ENCODE results near the gene FAM217B. TPM values are rescaled to one million over a fixed set of nuclear protein-coding genes. Genes with fewer than 3 reads are reported as not detected.
A peak's percentile ranks its signal among the peaks of the same experiment; 100 is the strongest.

The FAM217B gene
- total RNA-seq, 1 donor from 2014 or later, result 11.4 TPM

DNA sequence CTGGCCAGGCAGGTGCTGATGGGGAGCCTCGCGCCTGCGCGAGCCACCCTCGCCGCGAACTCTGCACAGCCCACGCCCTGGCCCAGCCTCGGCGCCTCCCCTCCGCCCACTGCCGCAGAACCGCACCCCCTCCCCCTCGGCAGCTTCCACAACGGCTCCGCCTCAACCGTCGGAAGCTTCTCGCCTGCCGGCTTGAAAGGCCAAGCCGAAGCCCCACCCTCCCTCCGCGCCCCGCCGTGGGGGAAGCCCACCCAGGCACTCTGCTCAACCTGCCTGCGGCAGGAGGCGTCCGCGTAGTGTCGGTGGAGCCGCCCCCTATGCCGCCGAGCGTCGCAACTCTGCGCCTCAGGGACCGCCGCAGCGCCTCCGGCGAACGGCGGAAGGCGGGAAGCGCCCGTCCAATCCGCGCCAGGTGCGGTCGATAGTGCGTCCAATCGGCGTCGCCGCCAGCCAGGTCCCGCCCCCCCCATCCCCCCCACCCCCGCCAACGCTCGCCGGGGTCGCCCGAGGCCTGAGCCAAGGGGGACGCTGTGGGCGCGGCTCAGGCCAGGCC, 6.8 kb upstream of the FAM217B start, which contains the start of gene SYCP2:
Gene SYCP2 (minus strand): TSS at position 342 of the 553 bp plus-strand sequence. CDS start 11,224 bp downstream, outside the sequence.
- Mint-ChIP-seq H3K27me3 (ENCODE audit: unreplicated experiment) (peaks cover 6% of the 10 kb centered on the region), H3K4me3 (ENCODE audit: unreplicated experiment) (peak within 1 kb of the TSS; percentile 81), H3K36me3 (ENCODE audit: low read depth, unreplicated experiment) (no peaks in the 10 kb centered on the region), H3K9me3 (ENCODE audit: unreplicated experiment) (no peaks in the 10 kb centered on the region), H3K4me1 (ENCODE audit: unreplicated experiment) (peaks cover 4% of the 10 kb centered on the region), H3K27ac (ENCODE audit: unreplicated experiment) (no peak within 1 kb of the TSS)
- TF ChIP-seq, protein P1, sequence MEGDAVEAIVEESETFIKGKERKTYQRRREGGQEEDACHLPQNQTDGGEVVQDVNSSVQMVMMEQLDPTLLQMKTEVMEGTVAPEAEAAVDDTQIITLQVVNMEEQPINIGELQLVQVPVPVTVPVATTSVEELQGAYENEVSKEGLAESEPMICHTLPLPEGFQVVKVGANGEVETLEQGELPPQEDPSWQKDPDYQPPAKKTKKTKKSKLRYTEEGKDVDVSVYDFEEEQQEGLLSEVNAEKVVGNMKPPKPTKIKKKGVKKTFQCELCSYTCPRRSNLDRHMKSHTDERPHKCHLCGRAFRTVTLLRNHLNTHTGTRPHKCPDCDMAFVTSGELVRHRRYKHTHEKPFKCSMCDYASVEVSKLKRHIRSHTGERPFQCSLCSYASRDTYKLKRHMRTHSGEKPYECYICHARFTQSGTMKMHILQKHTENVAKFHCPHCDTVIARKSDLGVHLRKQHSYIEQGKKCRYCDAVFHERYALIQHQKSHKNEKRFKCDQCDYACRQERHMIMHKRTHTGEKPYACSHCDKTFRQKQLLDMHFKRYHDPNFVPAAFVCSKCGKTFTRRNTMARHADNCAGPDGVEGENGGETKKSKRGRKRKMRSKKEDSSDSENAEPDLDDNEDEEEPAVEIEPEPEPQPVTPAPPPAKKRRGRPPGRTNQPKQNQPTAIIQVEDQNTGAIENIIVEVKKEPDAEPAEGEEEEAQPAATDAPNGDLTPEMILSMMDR (IDR thresholded peaks at IDR 0.05; ENCODE audit: unreplicated experiment), result no peak
- no peak for DNase-seq (ENCODE audit: low spot score)

- Mint-ChIP-seq H3K27ac (ENCODE audit: unreplicated experiment) (no peak overlapping the region), H3K4me1 (ENCODE audit: unreplicated experiment) (peaks cover 8% of the 10 kb centered on the region), H3K4me3 (ENCODE audit: unreplicated experiment) (peak overlapping the region; percentile 81), H3K9me3 (ENCODE audit: unreplicated experiment) (no peaks in the 10 kb centered on the region), H3K27me3 (ENCODE audit: unreplicated experiment) (peaks cover 11% of the 10 kb centered on the region), H3K36me3 (ENCODE audit: low read depth, unreplicated experiment) (no peaks in the 10 kb centered on the region)
- TF ChIP-seq, protein P1 (IDR thresholded peaks at IDR 0.05; ENCODE audit: unreplicated experiment), result peak; percentile 95
- DNase-seq (ENCODE audit: low spot score), result peak; percentile 85
Measured at GRCh38 chr20:59933849-59934585, 6.2 kb upstream of the FAM217B start.

GRCh38 chr20:59935457-59936185, 4.6 kb upstream of the FAM217B start:
- Mint-ChIP-seq H3K4me1 (ENCODE audit: unreplicated experiment) (peaks cover 8% of the 10 kb centered on the region), H3K27ac (ENCODE audit: unreplicated experiment) (no peak overlapping the region), H3K9me3 (ENCODE audit: unreplicated experiment) (no peaks in the 10 kb centered on the region), H3K4me3 (ENCODE audit: unreplicated experiment) (no peak overlapping the region), H3K36me3 (ENCODE audit: low read depth, unreplicated experiment) (no peaks in the 10 kb centered on the region), H3K27me3 (ENCODE audit: unreplicated experiment) (peaks cover 14% of the 10 kb centered on the region)
- DNase-seq (ENCODE audit: low spot score), result no peak
- TF ChIP-seq, protein P1 (IDR thresholded peaks at IDR 0.05; ENCODE audit: unreplicated experiment), result no peak

DNA sequence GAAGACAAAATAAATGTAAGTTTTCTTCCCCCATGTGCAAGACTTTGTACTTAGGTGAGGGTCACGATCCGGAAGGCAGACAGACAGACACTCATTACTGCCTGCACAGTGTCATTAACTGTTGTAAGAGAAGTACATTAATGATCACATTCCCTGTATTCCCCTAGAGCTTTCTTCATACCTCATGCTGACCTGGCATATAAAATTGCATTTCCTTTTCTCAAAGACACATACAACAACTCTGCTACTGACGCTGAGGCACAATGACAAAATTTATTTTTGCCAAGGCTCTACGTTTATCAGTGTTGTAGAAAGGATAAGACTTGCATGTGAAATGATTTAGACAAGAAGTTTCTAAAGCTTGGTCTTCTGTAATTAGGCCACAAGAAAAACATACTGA, 3.8 kb upstream of the FAM217B start:
- no peak overlapping the region for H3K27ac Mint-ChIP-seq (ENCODE audit: unreplicated experiment)
- H3K4me1 Mint-ChIP-seq (ENCODE audit: unreplicated experiment), result peaks cover 13% of the 10 kb centered on the region
- no peak for DNase-seq (ENCODE audit: low spot score)
- no peak overlapping the region for H3K4me3 Mint-ChIP-seq (ENCODE audit: unreplicated experiment)
- H3K27me3 Mint-ChIP-seq (ENCODE audit: unreplicated experiment), result peaks cover 15% of the 10 kb centered on the region
- no peaks in the 10 kb centered on the region for H3K36me3 Mint-ChIP-seq (ENCODE audit: low read depth, unreplicated experiment)
- TF ChIP-seq, protein P1 (IDR thresholded peaks at IDR 0.05; ENCODE audit: unreplicated experiment), result no peak
- no peaks in the 10 kb centered on the region for H3K9me3 Mint-ChIP-seq (ENCODE audit: unreplicated experiment)
